Stimulated activated naive B cell treated with anti-CD40 and anti-IgM and Interleukin-4, amounts not matched to agents 10 μg/mL and 1 μg/mL and 100 μg/mL, for 72 hours (primary cell): ENCODE measurements around the gene TBC1D32.
"Not testable (repeated sequence)": the region's sequence is repeated elsewhere in the genome, so short reads cannot be mapped to it uniquely, and the experiment has no call there.

Experiments used
- ATAC-seq, 2 donors: fragments of 150-1000 bp; cut with Tn5 transposase; replicated peaks; 2 replicates each; pipeline ENCODE4 v1.10.0; 2021; ENCODE audit warnings: moderate library complexity in 1 of 2
- DNase-seq: peaks from one replicate; pipeline ENCODE4 v3.0.0; 2021
- H3K27ac Mint-ChIP-seq: one replicate; pipeline ENCODE4 v1.8.0; 2022; ENCODE audit warnings: mild to moderate bottlenecking, mixed read lengths
- H3K27me3 Mint-ChIP-seq, 2 donors: one replicate each; pipeline ENCODE4 v1.8.0; 2022; ENCODE audit warnings: mixed read lengths in 2 of 2
- H3K36me3 Mint-ChIP-seq, 2 donors: one replicate each; pipeline ENCODE4 v1.8.0; 2022; ENCODE audit warnings: mixed read lengths in 2 of 2, mild to moderate bottlenecking in 1 of 2
- H3K4me1 Mint-ChIP-seq, 2 donors: one replicate each; pipeline ENCODE4 v1.8.0; 2022; ENCODE audit warnings: mixed read lengths in 2 of 2, mild to moderate bottlenecking in 1 of 2
- H3K4me3 Mint-ChIP-seq, 2 donors: one replicate each; pipeline ENCODE4 v1.8.0; 2022; ENCODE audit warnings: mild to moderate bottlenecking in 2 of 2, mixed read lengths in 2 of 2, moderate library complexity in 1 of 2
- H3K9me3 Mint-ChIP-seq, 2 donors: one replicate each; pipeline ENCODE4 v1.8.0; 2022; ENCODE audit warnings: mixed read lengths in 2 of 2, mild to moderate bottlenecking in 1 of 2

TBC1D32 gene

GRCh38 chr6:121338956-121339355 lies 4.7 kb upstream of the TBC1D32 start:
- H3K9me3 Mint-ChIP-seq: no peaks in the 10 kb centered on the region
- H3K4me1 Mint-ChIP-seq: peaks cover 6 to 9% of the 10 kb centered on the region in 2 donors
- H3K36me3 Mint-ChIP-seq: peaks cover 0 to 4% of the 10 kb centered on the region in 2 donors
- H3K27me3 Mint-ChIP-seq: peaks cover 12 to 26% of the 10 kb centered on the region in 2 donors
- no peak overlapping the region for H3K27ac Mint-ChIP-seq
- ATAC-seq (no peak), DNase-seq (no peak)
- no peak overlapping the region for H3K4me3 Mint-ChIP-seq

DNA sequence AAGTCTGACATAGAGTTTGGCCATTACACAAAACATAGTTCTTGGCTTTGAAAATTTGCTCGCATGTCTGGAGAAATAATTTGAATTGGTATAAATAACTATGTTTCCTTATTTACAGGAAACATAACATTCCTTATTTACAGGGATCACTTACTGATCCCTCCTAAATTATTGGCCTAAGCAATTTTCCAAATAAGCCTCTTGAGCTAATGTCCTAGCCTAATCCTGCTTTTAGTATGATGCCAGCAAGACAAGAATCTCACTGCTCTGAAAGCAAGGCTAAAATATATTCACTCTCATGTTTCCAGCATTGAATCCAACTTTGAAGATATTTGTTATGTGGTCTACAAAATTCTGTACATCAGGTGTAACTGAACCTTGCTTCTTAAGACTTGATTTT lies 4.1 kb upstream of the TBC1D32 start:
- no peak overlapping the region for H3K4me3 Mint-ChIP-seq

DNA sequence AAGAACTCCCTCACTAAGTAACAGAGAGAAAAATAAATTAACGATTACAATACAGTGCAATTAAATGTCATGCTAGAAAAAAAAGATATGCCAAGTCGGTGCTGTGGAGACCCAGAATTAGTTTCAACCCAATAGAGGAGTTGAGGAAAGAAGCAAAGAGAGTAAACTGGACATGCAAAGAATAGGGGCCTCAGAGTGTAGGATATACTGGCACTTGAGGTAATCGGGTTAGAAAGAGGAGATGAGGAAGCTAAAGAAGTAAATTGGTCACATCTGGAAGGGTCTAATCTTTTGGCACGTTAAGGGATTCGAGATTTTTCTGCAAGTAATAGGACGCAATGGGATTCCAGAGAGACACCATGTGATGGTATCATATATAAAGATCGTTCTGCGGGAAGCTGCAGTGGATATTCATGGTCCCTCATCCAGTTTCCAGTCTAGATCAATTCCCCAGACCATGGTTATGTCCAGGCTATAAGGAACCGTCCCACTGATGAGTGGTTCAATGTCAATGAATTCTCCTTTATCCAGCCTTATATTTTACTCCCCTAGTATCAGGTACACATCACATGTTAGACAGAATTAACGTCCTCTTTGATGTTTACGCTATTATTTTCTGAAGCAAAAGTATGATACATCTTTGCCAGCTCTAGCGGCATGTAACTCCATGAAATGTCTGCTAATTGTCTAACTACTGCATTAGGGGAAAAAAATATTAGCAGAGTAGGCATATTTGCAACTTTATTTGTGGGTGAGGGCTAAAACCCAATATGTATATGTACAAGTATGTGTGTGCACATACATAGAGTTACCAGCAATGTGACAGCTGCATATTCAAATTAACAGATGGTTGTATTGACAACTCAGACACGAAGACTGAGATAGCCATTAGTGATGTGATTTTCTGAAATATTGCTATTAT lies 1.1 kb upstream of the TBC1D32 start:
- H3K4me1 Mint-ChIP-seq: peaks cover 18 to 35% of the 10 kb centered on the region in 2 donors
- peaks cover 2 to 4% of the 10 kb centered on the region in 2 donors for H3K36me3 Mint-ChIP-seq
- no peaks in the 10 kb centered on the region for H3K9me3 Mint-ChIP-seq
- DNase-seq (no peak), ATAC-seq (peak in 1 of 2 donors; percentile 3)
- peak overlapping the region; percentile 89 to 99 for H3K4me3 Mint-ChIP-seq
- peak overlapping the region; percentile 99 for H3K27ac Mint-ChIP-seq
- peaks cover 0 to 6% of the 10 kb centered on the region in 2 donors for H3K27me3 Mint-ChIP-seq

More for the DNA sequence above, 4.1 kb upstream of the TBC1D32 start:
- no peak for DNase-seq
- peaks cover 9 to 26% of the 10 kb centered on the region in 2 donors for H3K27me3 Mint-ChIP-seq
- no peak overlapping the region for H3K27ac Mint-ChIP-seq
- H3K4me1 Mint-ChIP-seq: peaks cover 7 to 14% of the 10 kb centered on the region in 2 donors
- H3K9me3 Mint-ChIP-seq: no peaks in the 10 kb centered on the region
- ATAC-seq: no peak
- peaks cover 0 to 4% of the 10 kb centered on the region in 2 donors for H3K36me3 Mint-ChIP-seq

GRCh38 chr6:121333694-121334093 lies 586 bp downstream of the TBC1D32 start:
- DNase-seq, H3K27me3 Mint-ChIP-seq, H3K36me3 Mint-ChIP-seq, H3K9me3 Mint-ChIP-seq, ATAC-seq: not testable (repeated sequence)
- Mint-ChIP-seq H3K4me1 (peaks cover 18 to 37% of the 10 kb centered on the region in 2 donors), H3K4me3 (peak overlapping the region; percentile 89 to 99), H3K27ac (peak overlapping the region; percentile 99)

DNA sequence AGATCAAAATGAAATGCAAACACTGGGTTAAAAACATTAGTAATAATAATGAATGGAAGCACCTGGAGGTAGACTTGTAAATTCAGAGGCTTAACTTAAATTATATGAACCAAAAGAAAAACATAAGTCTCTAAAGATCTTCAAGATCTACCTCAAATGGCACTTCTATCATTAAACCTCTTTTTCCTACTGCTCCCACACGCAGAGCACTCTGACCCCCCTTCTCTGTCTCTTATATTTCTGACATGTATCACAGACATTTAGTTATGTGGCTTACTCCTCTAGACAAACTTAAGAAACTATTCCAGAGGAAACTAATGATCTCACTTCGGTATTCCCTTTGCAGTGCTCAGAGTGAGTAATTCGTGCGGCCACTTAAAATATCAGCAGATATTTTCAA lies 1.1 kb downstream of the TBC1D32 start:
- ATAC-seq (no peak), DNase-seq (no peak)
- Mint-ChIP-seq H3K9me3 (no peaks in the 10 kb centered on the region), H3K27me3 (no peaks in the 10 kb centered on the region), H3K4me1 (peaks cover 18 to 37% of the 10 kb centered on the region in 2 donors), H3K36me3 (peaks cover 2 to 4% of the 10 kb centered on the region in 2 donors), H3K27ac (no peak overlapping the region), H3K4me3 (peak overlapping the region; percentile 89 to 99)

DNA sequence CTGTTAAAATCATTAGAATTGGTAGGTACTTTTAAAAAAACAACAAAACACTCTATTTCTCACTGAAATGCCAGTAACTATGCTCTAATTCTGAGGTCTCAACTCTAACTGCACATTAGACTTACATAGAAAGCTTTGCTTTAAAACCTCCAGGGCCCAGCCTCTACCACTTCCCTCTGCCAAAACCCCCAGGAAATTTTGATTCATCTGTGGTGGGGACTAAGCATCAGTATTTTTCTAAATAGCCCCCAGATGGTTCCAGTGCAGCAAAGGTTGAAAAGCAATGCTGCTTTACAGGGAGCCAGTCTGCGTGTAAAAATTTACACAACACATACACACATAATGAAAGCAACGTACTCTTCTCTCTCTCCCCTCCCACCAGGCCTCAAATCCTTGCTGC lies 3.8 kb downstream of the TBC1D32 start:
- peak overlapping the region; percentile 17 for H3K27ac Mint-ChIP-seq
- ATAC-seq (no peak), DNase-seq (no peak)
- no peak overlapping the region for H3K4me3 Mint-ChIP-seq
- H3K36me3 Mint-ChIP-seq: peaks cover 2 to 4% of the 10 kb centered on the region in 2 donors
- no peaks in the 10 kb centered on the region for H3K27me3 Mint-ChIP-seq
- H3K9me3 Mint-ChIP-seq: no peaks in the 10 kb centered on the region
- peaks cover 18 to 41% of the 10 kb centered on the region in 2 donors for H3K4me1 Mint-ChIP-seq

- no peak overlapping the region for H3K4me3 Mint-ChIP-seq
- H3K36me3 Mint-ChIP-seq: peaks cover 12 to 13% of the 10 kb centered on the region in 2 donors
- no peak for DNase-seq
- no peak for ATAC-seq
- H3K9me3 Mint-ChIP-seq: no peaks in the 10 kb centered on the region
- peaks cover 3 to 11% of the 10 kb centered on the region in 2 donors for H3K4me1 Mint-ChIP-seq
- no peaks in the 10 kb centered on the region for H3K27me3 Mint-ChIP-seq
- H3K27ac Mint-ChIP-seq: no peak overlapping the region
Observed at GRCh38 chr6:121321282-121321681, 13.0 kb downstream of the TBC1D32 start.

DNA sequence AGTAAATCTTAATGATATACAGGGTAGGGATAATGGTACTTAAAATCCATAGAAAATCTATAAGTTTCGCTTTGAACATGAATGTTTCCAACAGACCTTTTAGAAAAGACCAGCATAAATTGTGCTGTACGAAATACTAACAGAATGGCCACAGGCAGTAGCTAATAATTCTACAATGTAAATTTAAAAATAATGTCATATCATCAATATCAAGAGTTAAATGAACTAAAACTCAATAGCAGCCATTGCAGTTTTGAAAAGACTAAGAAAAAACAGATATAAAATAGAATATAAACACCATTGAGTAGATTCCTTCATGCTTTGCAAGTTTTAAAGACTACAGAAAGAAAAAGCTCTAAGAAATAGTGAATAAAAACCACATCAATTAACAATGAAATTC lies 14.7 kb downstream of the TBC1D32 start:
- Mint-ChIP-seq H3K27me3 (no peaks in the 10 kb centered on the region), H3K4me1 (peaks cover 3 to 6% of the 10 kb centered on the region in 2 donors), H3K9me3 (no peaks in the 10 kb centered on the region), H3K36me3 (peaks cover 13 to 18% of the 10 kb centered on the region in 2 donors), H3K4me3 (no peak overlapping the region), H3K27ac (no peak overlapping the region)
- no peak for DNase-seq
- no peak for ATAC-seq

DNA sequence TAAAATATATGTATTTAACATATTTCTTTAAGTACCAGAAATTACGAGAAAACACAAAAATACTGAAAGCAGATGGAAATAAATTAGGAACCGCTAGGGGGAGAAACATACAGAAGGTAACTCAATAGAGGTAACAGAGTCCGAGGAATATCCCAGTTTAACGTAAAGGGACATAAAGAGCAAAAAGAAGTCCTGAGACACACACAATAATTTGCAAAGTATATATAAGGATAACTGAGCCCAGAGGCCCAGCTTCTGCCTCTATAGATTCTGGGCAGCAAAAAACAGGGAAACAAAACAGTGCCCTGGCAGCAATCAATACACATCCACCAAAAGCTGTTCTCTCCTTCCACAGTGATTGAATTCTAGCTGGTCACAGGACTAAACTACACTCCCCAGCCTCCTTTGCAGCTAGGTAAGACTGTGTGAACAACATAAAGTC lies 15.1 kb downstream of the TBC1D32 start:
- Mint-ChIP-seq H3K4me1 (peaks cover 3 to 6% of the 10 kb centered on the region in 2 donors), H3K9me3 (no peaks in the 10 kb centered on the region), H3K27ac (no peak overlapping the region), H3K27me3 (no peaks in the 10 kb centered on the region), H3K36me3 (peaks cover 13 to 22% of the 10 kb centered on the region in 2 donors), H3K4me3 (no peak overlapping the region)
- ATAC-seq (no peak), DNase-seq (no peak)

- Mint-ChIP-seq H3K4me3 (no peak overlapping the region), H3K36me3 (peaks cover 14 to 27% of the 10 kb centered on the region in 2 donors), H3K27me3 (no peaks in the 10 kb centered on the region), H3K27ac (no peak overlapping the region), H3K4me1 (no peaks in the 10 kb centered on the region), H3K9me3 (peaks cover 4 to 5% of the 10 kb centered on the region in 2 donors)
- DNase-seq (no peak), ATAC-seq (no peak)
Observed at GRCh38 chr6:121314381-121315112, 19.7 kb downstream of the TBC1D32 start.

- H3K4me1 Mint-ChIP-seq, H3K9me3 Mint-ChIP-seq, H3K4me3 Mint-ChIP-seq, H3K27me3 Mint-ChIP-seq, DNase-seq, H3K27ac Mint-ChIP-seq, ATAC-seq: not testable (repeated sequence)
- H3K36me3 Mint-ChIP-seq: peaks cover 14 to 23% of the 10 kb centered on the region in 2 donors
Observed at GRCh38 chr6:121311814-121312213, 22.5 kb downstream of the TBC1D32 start.

DNA sequence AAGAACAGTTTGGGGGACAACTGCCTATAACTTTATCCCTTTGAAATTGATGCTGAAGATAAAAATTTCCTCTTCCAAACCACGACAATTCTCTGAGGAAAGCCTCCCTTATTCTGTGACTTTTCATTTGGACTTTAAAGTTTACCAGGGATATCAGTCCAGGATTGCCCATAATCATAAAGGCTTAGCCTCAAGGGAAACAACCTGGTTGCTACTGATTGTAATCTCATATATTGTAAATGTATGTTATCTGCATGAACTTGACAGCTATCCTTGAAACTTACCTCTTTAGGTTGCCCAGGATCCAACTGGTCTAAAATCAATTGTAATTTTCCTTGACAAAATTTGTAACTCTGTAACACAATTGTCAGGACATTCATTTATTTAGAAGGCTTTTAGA lies 23.8 kb downstream of the TBC1D32 start:
- peaks cover 9 to 15% of the 10 kb centered on the region in 2 donors for H3K36me3 Mint-ChIP-seq
- H3K27ac Mint-ChIP-seq: no peak overlapping the region
- no peak overlapping the region for H3K4me3 Mint-ChIP-seq
- DNase-seq (no peak), ATAC-seq (no peak)
- H3K9me3 Mint-ChIP-seq: peaks cover 4 to 5% of the 10 kb centered on the region in 2 donors
- H3K4me1 Mint-ChIP-seq: no peaks in the 10 kb centered on the region
- no peaks in the 10 kb centered on the region for H3K27me3 Mint-ChIP-seq

GRCh38 chr6:121309768-121310469 lies 24.4 kb downstream of the TBC1D32 start:
- H3K4me3 Mint-ChIP-seq: no peak overlapping the region
- DNase-seq: no peak

More at GRCh38 chr6:121309768-121310469, 24.4 kb downstream of the TBC1D32 start:
- H3K4me1 Mint-ChIP-seq: no peaks in the 10 kb centered on the region
- peaks cover 7 to 15% of the 10 kb centered on the region in 2 donors for H3K36me3 Mint-ChIP-seq
- ATAC-seq: no peak
- H3K27me3 Mint-ChIP-seq: no peaks in the 10 kb centered on the region
- no peak overlapping the region for H3K27ac Mint-ChIP-seq
- peaks cover 4 to 5% of the 10 kb centered on the region in 2 donors for H3K9me3 Mint-ChIP-seq
